IgD-negative memory B cell (primary cell): ENCODE data around the gene SYNGR2. TPM values are rescaled to one million over a fixed set of nuclear protein-coding genes. Genes with fewer than 3 reads are reported as not detected.

Experiments
- H3K27ac Mint-ChIP-seq, 3 donors: one replicate each; pipeline ENCODE4 v1.8.0; 2020 to 2022; ENCODE audit warnings: mild to moderate bottlenecking in 3 of 3, mixed read lengths in 3 of 3, moderate library complexity in 1 of 3
- H3K27me3 Mint-ChIP-seq: one replicate; pipeline ENCODE4 v1.8.0; 2021; ENCODE audit warnings: mixed read lengths
- H3K36me3 Mint-ChIP-seq: one replicate; pipeline ENCODE4 v1.8.0; 2020; ENCODE audit warnings: mild to moderate bottlenecking, mixed read lengths
- H3K4me1 Mint-ChIP-seq, 3 donors: one replicate each; pipeline ENCODE4 v1.8.0; 2020 to 2022; ENCODE audit warnings: mixed read lengths in 3 of 3, mild to moderate bottlenecking in 1 of 3
- H3K4me3 Mint-ChIP-seq, 4 donors: one replicate each; pipeline ENCODE4 v1.8.0; 2020 to 2022; ENCODE audit warnings: mild to moderate bottlenecking in 4 of 4, mixed read lengths in 4 of 4, moderate library complexity in 3 of 4
- H3K9me3 Mint-ChIP-seq, 3 donors: one replicate each; pipeline ENCODE4 v1.8.0; 2020 to 2021; ENCODE audit warnings: mixed read lengths in 3 of 3, mild to moderate bottlenecking in 1 of 3
- polyA plus RNA-seq: library from polyadenylated mRNA; unstranded; fragments of 300-500 nt; fragmentation: Illumina TruSeq; gene quantifications from one replicate; pipeline ENCODE4 v1.2.3, GENCODE V29; 2021

SYNGR2 gene
- polyA plus RNA-seq, 1 donor from 2014 or later: 633 TPM

GRCh38 chr17:78126895-78127238, 41.5 kb upstream of the SYNGR2 start:
- Mint-ChIP-seq H3K27ac (peak overlapping the region; percentile 91 to 100 (median 95)), H3K4me3 (peak overlapping the region; percentile 94 to 98 (median 96)), H3K27me3 (no peaks in the 10 kb centered on the region), H3K4me1 (peaks cover 22 to 35% (median 33%) of the 10 kb centered on the region in 3 donors), H3K9me3 (no peaks in the 10 kb centered on the region), H3K36me3 (peaks cover 4% of the 10 kb centered on the region)

GRCh38 chr17:78127239-78127887, 41.0 kb upstream of the SYNGR2 start:
- Mint-ChIP-seq H3K4me3 (peak overlapping the region; percentile 94 to 98 (median 96)), H3K4me1 (peaks cover 22 to 34% (median 30%) of the 10 kb centered on the region in 3 donors), H3K27me3 (no peaks in the 10 kb centered on the region), H3K36me3 (peaks cover 4% of the 10 kb centered on the region), H3K27ac (peak overlapping the region; percentile 91 to 100 (median 95)), H3K9me3 (no peaks in the 10 kb centered on the region)

DNA sequence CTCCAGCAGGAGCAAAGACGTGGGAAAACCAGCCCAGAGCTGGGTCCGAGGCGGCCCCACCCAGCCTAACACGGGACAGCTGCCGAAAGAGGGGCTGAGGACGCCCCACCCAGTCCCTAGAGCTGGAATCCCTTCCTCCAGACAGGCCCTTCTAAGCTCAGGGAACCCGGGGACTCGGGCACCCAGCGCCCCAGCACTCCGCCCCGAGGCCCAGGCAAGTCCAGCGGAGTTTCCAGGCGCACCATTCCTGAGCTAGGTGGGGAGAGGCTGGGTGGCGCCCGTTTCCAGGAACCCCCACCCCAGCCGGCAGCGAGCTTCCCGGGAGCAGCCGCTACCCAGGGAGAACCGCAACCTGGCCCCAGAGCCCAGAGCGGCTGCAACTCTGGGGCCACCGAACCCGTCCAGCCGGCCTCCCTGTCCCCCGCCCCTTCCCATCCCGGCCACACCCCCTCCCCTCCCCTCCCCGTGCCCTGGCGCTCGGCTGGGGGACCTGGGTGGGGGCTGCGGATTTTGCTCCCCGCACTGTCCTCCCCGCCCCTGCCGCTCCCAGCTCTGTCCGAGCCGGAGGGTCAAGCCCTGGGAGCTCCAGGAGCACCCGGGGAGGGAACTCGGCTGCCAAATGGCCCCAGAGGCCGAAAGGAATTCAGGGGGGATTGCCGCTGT, 40.4 kb upstream of the SYNGR2 start:
- Mint-ChIP-seq H3K4me1 (peaks cover 22 to 34% (median 29%) of the 10 kb centered on the region in 3 donors), H3K27ac (peak overlapping the region; percentile 91 to 100 (median 95)), H3K4me3 (peak overlapping the region; percentile 94 to 98 (median 96)), H3K27me3 (no peaks in the 10 kb centered on the region), H3K36me3 (peaks cover 4% of the 10 kb centered on the region), H3K9me3 (no peaks in the 10 kb centered on the region)

GRCh38 chr17:78128551-78129350, 39.6 kb upstream of the SYNGR2 start, which contains the start of gene TMC6:
Gene TMC6 (minus strand): TSS chr17:78128755. CDS start chr17:78126832, 1,923 bp downstream.
- Mint-ChIP-seq H3K36me3 (peaks cover 4% of the 10 kb centered on the region), H3K4me1 (peaks cover 22 to 34% (median 28%) of the 10 kb centered on the region in 3 donors), H3K27ac (peak within 1 kb of the TSS; percentile 96 to 100 (median 98)), H3K27me3 (no peaks in the 10 kb centered on the region), H3K9me3 (no peaks in the 10 kb centered on the region), H3K4me3 (peak within 1 kb of the TSS; percentile 94 to 99 (median 96))

- Mint-ChIP-seq H3K36me3 (peaks cover 4% of the 10 kb centered on the region), H3K27me3 (no peaks in the 10 kb centered on the region), H3K9me3 (no peaks in the 10 kb centered on the region), H3K4me1 (peaks cover 27 to 36% (median 32%) of the 10 kb centered on the region in 3 donors), H3K4me3 (peak overlapping the region; percentile 94 to 99 (median 96)), H3K27ac (peak overlapping the region; percentile 96 to 98 (median 98))
Measured at GRCh38 chr17:78129351-78130089, 38.9 kb upstream of the SYNGR2 start.

GRCh38 chr17:78130090-78130436, 38.3 kb upstream of the SYNGR2 start:
- no peaks in the 10 kb centered on the region for H3K27me3 Mint-ChIP-seq
- peaks cover 4% of the 10 kb centered on the region for H3K36me3 Mint-ChIP-seq
- peaks cover 26 to 38% (median 32%) of the 10 kb centered on the region in 3 donors for H3K4me1 Mint-ChIP-seq
- H3K9me3 Mint-ChIP-seq: no peaks in the 10 kb centered on the region
- H3K4me3 Mint-ChIP-seq: peak overlapping the region; percentile 94 to 99 (median 96)
- peak overlapping the region; percentile 96 to 98 (median 98) for H3K27ac Mint-ChIP-seq

DNA sequence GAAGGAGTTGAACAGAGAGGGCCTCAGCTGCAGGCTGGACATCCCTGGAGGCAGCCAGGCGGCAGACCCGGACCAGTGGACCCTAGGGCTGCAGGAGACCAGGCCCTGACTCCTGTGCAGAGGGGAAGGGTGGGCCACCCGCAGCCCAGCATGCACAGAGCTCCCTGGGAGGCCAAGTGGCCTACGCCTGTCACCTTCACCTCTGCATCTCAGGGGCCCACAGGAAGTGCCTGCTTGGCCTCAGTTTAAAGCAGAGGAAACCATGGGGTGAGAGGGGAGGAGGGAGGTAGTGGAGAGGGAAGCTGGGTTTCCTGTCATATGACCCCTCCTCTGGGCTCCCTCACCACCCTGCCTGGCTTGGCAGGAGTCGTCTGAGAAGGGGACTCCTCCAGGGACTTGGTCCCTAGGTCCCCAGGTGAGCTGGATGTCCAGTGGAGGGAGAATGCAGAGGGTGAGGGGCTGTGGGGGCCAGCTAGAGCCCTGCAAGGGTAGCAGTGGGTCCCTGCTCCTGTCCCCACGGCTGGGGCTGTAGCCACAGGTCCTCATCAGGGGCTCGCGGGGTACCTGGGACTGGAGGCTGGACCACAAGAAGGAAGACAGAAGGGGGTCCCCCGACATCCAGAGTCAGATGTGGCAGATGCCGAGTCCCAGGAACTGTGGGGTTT, 37.8 kb upstream of the SYNGR2 start, which contains the start of gene TMC8:
TMC8 (plus strand) TSS at position 335 of the 665 bp plus-strand sequence. CDS start 818 bp downstream, outside the sequence.
- Mint-ChIP-seq H3K4me1 (peaks cover 26 to 40% (median 36%) of the 10 kb centered on the region in 3 donors), H3K27ac (peak within 1 kb of the TSS; percentile 96 to 98 (median 98)), H3K9me3 (no peaks in the 10 kb centered on the region), H3K27me3 (no peaks in the 10 kb centered on the region), H3K4me3 (peak within 1 kb of the TSS; percentile 94 to 99 (median 96)), H3K36me3 (peaks cover 4% of the 10 kb centered on the region)

DNA sequence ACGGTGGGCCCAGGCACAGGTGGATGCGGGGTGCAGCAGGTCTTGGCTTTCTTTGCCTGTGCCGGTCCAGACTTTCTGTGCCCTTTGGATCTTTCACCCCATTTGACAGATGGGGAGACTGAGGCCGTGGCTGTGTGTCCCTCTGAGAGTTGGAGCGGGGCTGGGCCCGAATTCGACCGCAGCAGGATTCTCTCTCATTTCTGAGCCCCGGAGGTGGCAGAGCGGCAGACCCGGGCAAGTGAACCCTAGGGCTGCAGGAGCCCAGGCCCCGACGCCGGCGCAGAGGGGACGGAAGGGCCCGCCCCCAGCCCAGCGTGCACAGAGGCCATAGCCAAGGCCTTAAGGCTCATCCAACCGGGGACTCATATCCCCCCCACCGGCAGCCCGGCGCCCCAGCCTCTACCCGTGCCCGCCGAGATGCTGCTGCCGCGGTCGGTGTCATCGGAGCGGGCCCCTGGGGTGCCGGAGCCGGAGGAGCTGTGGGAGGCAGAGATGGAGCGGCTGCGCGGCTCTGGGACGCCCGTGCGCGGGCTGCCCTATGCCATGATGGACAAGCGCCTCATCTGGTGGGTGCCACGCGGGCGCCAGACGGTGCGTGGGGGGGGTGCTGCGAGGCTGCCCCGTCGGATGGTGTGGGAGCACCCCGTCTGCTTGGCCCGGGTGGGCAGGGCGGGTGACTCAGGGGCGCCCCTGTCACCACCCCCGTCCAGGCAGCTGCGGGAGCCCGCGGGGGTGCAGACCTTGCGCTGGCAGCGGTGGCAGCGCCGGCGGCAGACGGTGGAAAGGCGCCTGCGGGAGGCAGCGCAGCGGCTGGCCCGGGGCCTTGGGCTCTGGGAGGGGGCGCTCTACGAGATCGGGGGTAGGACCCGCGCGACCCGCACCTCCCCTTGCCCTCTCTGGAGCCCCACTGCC, 37.0 kb upstream of the SYNGR2 start:
- H3K36me3 Mint-ChIP-seq: peaks cover 4% of the 10 kb centered on the region
- H3K4me3 Mint-ChIP-seq: peak overlapping the region; percentile 94 to 99 (median 96)
- H3K27me3 Mint-ChIP-seq: no peaks in the 10 kb centered on the region
- peak overlapping the region; percentile 96 to 98 (median 98) for H3K27ac Mint-ChIP-seq
- H3K9me3 Mint-ChIP-seq: no peaks in the 10 kb centered on the region
- H3K4me1 Mint-ChIP-seq: peaks cover 31 to 43% (median 38%) of the 10 kb centered on the region in 3 donors

DNA sequence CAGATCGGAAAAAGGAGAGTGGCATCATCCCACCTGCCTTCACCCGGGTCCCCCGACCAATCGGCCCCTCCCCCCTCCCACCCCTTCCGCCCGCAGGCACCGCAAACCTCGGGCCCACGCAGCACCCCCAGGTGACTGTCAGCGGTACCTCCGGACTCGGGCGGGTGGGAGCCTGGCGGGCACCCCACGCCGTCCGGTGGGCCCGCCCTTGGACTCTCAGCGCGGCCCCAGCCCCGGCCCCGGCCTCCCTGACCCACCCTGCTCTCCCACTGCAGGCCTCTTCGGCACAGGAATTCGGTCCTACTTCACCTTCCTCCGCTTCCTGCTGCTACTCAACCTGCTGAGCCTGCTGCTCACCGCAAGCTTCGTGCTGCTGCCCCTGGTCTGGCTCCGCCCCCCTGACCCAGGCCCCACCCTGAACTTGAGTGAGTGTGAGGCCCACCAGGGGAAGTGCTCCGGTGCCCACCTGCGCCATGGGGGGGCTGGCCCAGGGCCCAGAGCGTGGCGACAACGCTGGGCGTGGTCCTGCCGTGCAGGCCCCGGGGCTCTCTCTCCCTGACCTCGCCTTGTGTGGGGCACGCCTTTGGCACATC, 36.2 kb upstream of the SYNGR2 start:
- Mint-ChIP-seq H3K4me1 (peaks cover 29 to 45% (median 42%) of the 10 kb centered on the region in 3 donors), H3K9me3 (no peaks in the 10 kb centered on the region), H3K27ac (peak overlapping the region; percentile 70 to 97 (median 94)), H3K36me3 (peaks cover 5% of the 10 kb centered on the region), H3K4me3 (peak overlapping the region; percentile 47 to 99 (median 96)), H3K27me3 (no peaks in the 10 kb centered on the region)

DNA sequence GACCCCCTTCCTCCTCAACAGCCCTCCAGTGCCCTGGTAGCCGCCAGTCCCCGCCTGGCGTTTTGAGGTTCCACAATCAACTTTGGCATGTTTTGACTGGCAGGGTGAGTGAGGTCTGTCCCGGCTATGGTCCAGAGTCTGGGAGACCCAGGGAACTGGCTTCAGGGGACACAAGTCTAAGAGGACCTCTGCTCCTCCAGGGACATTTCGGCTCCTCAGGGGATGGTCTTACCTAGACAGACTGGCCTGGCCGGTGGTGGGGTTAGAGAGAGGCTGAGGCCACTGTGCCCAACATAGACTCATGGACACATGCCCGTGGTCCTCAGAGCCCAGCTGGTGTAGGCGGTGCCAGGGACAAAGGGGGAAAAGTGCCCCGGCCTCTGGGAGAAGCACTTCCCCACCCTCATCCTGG, 35.6 kb upstream of the SYNGR2 start:
- Mint-ChIP-seq H3K4me1 (peaks cover 30 to 51% (median 46%) of the 10 kb centered on the region in 3 donors), H3K27ac (peak overlapping the region; percentile 70 to 97 (median 94)), H3K4me3 (peak overlapping the region; percentile 47 to 99 (median 94)), H3K36me3 (peaks cover 8% of the 10 kb centered on the region), H3K27me3 (no peaks in the 10 kb centered on the region), H3K9me3 (no peaks in the 10 kb centered on the region)

- Mint-ChIP-seq H3K4me1 (peaks cover 30 to 54% (median 49%) of the 10 kb centered on the region in 3 donors), H3K9me3 (no peaks in the 10 kb centered on the region), H3K27ac (peak overlapping the region; percentile 70 to 97 (median 94)), H3K36me3 (peaks cover 8% of the 10 kb centered on the region), H3K27me3 (no peaks in the 10 kb centered on the region), H3K4me3 (peak overlapping the region; percentile 47 to 99 (median 94))
Measured at GRCh38 chr17:78133179-78133951, 35.0 kb upstream of the SYNGR2 start.
